Esophagus muscularis mucosa (tissue), 4 donors: ENCODE data around the gene KRT75.

ENCODE experiments used
- EP300 ChIP-seq: sonication (generic); formaldehyde crosslinking; IDR thresholded peaks from one replicate; pipeline ENCODE4 v1.6.1; 2017; ENCODE audit warnings: antibody characterized with exemption
- POLR2A ChIP-seq: fragments of 450-650 bp; IDR thresholded peaks from one replicate; pipeline ENCODE4 v1.6.1; 2017; ENCODE audit warnings: antibody characterized with exemption, moderate library complexity, mild to moderate bottlenecking, low read depth
- POLR2AphosphoS5 ChIP-seq, 2 donors: sonication (generic); formaldehyde crosslinking; IDR thresholded peaks; one replicate each; pipeline ENCODE4 v1.6.1; 2017; ENCODE audit warnings: antibody characterized with exemption in 2 of 2
- TF ChIP-seq, protein P1 (sequence below), 3 experiments: fragments of 200-600 bp in 2 of 3; fragments of 450-650 bp in 1 of 3; sonication (generic) in 2 of 3; IDR thresholded peaks; one replicate each; pipeline ENCODE4 v1.5.1; 2017 to 2019; ENCODE audit warnings: antibody characterized with exemption in 3 of 3, mild to moderate bottlenecking in 2 of 3, moderate library complexity in 1 of 3

GRCh38 chr12:52434081-52434733, at the start of gene KRT75:
- TF ChIP-seq, protein P1, sequence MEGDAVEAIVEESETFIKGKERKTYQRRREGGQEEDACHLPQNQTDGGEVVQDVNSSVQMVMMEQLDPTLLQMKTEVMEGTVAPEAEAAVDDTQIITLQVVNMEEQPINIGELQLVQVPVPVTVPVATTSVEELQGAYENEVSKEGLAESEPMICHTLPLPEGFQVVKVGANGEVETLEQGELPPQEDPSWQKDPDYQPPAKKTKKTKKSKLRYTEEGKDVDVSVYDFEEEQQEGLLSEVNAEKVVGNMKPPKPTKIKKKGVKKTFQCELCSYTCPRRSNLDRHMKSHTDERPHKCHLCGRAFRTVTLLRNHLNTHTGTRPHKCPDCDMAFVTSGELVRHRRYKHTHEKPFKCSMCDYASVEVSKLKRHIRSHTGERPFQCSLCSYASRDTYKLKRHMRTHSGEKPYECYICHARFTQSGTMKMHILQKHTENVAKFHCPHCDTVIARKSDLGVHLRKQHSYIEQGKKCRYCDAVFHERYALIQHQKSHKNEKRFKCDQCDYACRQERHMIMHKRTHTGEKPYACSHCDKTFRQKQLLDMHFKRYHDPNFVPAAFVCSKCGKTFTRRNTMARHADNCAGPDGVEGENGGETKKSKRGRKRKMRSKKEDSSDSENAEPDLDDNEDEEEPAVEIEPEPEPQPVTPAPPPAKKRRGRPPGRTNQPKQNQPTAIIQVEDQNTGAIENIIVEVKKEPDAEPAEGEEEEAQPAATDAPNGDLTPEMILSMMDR (IDR thresholded peaks at IDR 0.05), result no peak
- TF ChIP-seq EP300 (no peak), POLR2AphosphoS5 (IDR thresholded peaks at IDR 0.05) (no peak), POLR2A (no peak)
